ENCODE results near the gene CDK18. TPM values are rescaled to one million over a fixed set of nuclear protein-coding genes. Genes with fewer than 3 reads are reported as not detected.

The CDK18 gene
- total RNA-seq, 6 donors from 2014 or later, result 16.7 to 130 (median 30.4) TPM

- peaks cover 9 to 21% (median 15%) of the 10 kb centered on the region in 4 donors for H3K4me1 ChIP-seq
- no peak for DNase-seq
- no peak for ATAC-seq (ENCODE audit: low FRiP score in 2 of 2)
- H3K4me3 ChIP-seq, result no peak overlapping the region
- H3K36me3 ChIP-seq, result no peaks in the 10 kb centered on the region
- no peaks in the 10 kb centered on the region for H3K27me3 ChIP-seq
- WGBS, 2 donors, result 61 to 67% methylated on average over 8 to 9 of the region's 9 CpGs
- no peaks in the 10 kb centered on the region for H3K9me3 ChIP-seq
- H3K27ac ChIP-seq, result no peak overlapping the region
- TF ChIP-seq POLR2A (IDR thresholded peaks at IDR 0.05), result no peak
- TF ChIP-seq CTCF (IDR thresholded peaks at IDR 0.05), result no peak
- no peak for TF ChIP-seq POLR2AphosphoS5 (IDR thresholded peaks at IDR 0.05)
- TF ChIP-seq EP300 (IDR thresholded peaks at IDR 0.05), result no peak
These were observed 9.1 kb upstream of the CDK18 start for GRCh38 chr1:205495237-205495823.

- no peak for DNase-seq
- TF ChIP-seq CTCF (IDR thresholded peaks at IDR 0.05), result no peak
- TF ChIP-seq POLR2AphosphoS5 (IDR thresholded peaks at IDR 0.05), result no peak
- no peak for TF ChIP-seq POLR2A (IDR thresholded peaks at IDR 0.05)
- no peak for TF ChIP-seq EP300 (IDR thresholded peaks at IDR 0.05)
- H3K36me3 ChIP-seq, result no peaks in the 10 kb centered on the region
- 82 to 100% methylated on average over 1 of the region's 1 CpG for WGBS, 2 donors
- H3K4me3 ChIP-seq, result no peak overlapping the region
- ATAC-seq (ENCODE audit: low FRiP score in 2 of 2), result no peak
- no peaks in the 10 kb centered on the region for H3K9me3 ChIP-seq
- no peak overlapping the region for H3K27ac ChIP-seq
- H3K4me1 ChIP-seq, result peaks cover 9 to 19% (median 15%) of the 10 kb centered on the region in 4 donors
- no peaks in the 10 kb centered on the region for H3K27me3 ChIP-seq
These were observed 7.8 kb upstream of the CDK18 start for GRCh38 chr1:205496661-205497060.

DNA sequence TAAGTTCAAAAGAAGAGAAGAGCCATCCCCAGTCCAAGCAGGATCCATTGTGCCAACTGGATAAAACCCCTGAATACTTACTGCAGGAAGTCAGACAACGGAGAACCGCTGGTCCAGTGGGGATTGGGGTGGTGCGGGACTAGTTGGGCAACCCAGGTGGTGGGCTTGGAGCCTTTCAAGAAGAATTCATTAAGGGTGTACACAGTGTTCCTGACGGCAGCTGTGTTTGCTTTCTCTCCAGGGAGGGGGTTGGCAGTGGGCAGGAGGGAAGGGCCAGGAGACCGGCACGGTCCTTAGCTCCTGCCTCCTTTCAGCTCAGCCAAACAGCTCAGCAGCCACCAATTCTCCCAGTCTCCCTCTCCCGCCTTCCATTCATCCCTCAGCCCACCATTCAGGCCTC lies 7.1 kb upstream of the CDK18 start:
- Histone ChIP-seq H3K4me1 (peaks cover 9 to 12% (median 9%) of the 10 kb centered on the region in 4 donors), H3K4me3 (no peak overlapping the region), H3K36me3 (no peaks in the 10 kb centered on the region), H3K27me3 (no peaks in the 10 kb centered on the region), H3K27ac (no peak overlapping the region), H3K9me3 (no peaks in the 10 kb centered on the region)
- no peak for TF ChIP-seq POLR2AphosphoS5 (IDR thresholded peaks at IDR 0.05)
- DNase-seq (no peak), ATAC-seq (ENCODE audit: low FRiP score in 2 of 2) (no peak)
- 65 to 68% methylated on average over 7 of the region's 7 CpGs for WGBS, 2 donors

GRCh38 chr1:205499789-205500188 lies 4.7 kb upstream of the CDK18 start:
- 64 to 95% methylated on average over 2 to 3 of the region's 3 CpGs for WGBS, 2 donors
- no peak overlapping the region for H3K4me3 ChIP-seq

More at GRCh38 chr1:205499789-205500188, 4.7 kb upstream of the CDK18 start:
- H3K27me3 ChIP-seq, result no peaks in the 10 kb centered on the region
- H3K9me3 ChIP-seq, result no peaks in the 10 kb centered on the region
- H3K4me1 ChIP-seq, result peaks cover 0 to 15% (median 5%) of the 10 kb centered on the region in 4 donors
- H3K27ac ChIP-seq, result no peak overlapping the region
- DNase-seq, result no peak
- no peak for ATAC-seq (ENCODE audit: low FRiP score in 2 of 2)
- no peaks in the 10 kb centered on the region for H3K36me3 ChIP-seq
- TF ChIP-seq POLR2AphosphoS5 (IDR thresholded peaks at IDR 0.05), result no peak
- no peak for TF ChIP-seq CTCF (IDR thresholded peaks at IDR 0.05)

Data from upper lobe of left lung (tissue), 6 donors.